Stimulated activated CD4-positive, alpha-beta T cell treated with anti-CD3 and anti-CD28 coated beads, TNF-alpha, amount 100 ng/mL, for 1 hour (primary cell): ENCODE results near the gene SLC9A9.

Experiments
- DNase-seq, 3 donors: peaks; one replicate each; pipeline ENCODE4 v3.0.0-alpha.2; 2020; ENCODE audit warnings: low read depth in 3 of 3, low spot score in 1 of 3

The SLC9A9 gene

GRCh38 chr3:143650827-143651226, 197.4 kb downstream of the SLC9A9 start:
- DNase-seq, result no peak

DNA sequence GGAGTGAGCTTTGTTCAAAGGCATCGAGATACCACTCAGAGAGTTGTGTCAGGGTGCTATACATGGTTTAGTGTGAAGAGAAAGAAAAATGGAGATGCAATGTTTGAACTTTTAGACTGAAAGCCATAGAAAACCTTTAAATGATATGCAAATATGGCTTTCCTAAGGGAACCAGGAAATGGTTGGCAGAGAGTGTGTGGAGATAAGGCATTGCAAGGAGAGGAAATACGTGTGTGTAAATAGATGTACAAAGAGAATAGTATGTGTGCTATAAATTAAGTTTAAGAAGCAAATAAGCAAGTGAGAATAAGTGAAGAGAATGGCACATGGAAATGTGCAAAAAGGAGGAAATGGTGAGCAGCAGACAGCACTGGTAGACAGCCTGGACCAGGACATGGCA, 198.1 kb downstream of the SLC9A9 start:
- DNase-seq, result no peak

GRCh38 chr3:143648708-143649107, 199.6 kb downstream of the SLC9A9 start:
- no peak for DNase-seq

GRCh38 chr3:143648218-143648617, 200.1 kb downstream of the SLC9A9 start:
- DNase-seq, result no peak

- DNase-seq, result no peak
Observed at GRCh38 chr3:143644370-143645089, 203.7 kb downstream of the SLC9A9 start.

DNA sequence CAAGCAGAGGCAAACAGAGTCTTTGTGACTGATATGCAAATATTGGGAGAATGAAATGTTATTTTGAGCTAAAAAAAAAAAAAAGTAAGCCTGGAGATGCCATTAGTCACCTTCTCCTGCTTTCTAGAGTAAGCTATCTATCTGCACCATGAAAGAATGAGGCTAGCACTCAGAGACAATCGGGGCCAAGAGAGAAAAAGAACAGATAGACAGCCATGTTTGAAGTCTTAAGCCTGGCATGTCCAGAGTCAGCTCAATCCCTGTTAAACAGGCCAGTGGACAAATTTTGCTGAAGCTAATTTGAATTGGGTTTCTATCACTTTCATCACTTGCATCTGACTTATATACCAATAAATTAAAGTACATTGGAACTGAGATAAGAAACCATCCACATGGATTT, 204.4 kb downstream of the SLC9A9 start:
- no peak for DNase-seq

GRCh38 chr3:143640774-143641173, 207.5 kb downstream of the SLC9A9 start:
- no peak for DNase-seq

- DNase-seq, result no peak
Observed at GRCh38 chr3:143637133-143637532, 211.1 kb downstream of the SLC9A9 start.

GRCh38 chr3:143634991-143635390, 213.3 kb downstream of the SLC9A9 start:
- DNase-seq, result no peak

GRCh38 chr3:143634427-143634826, 213.8 kb downstream of the SLC9A9 start:
- no peak for DNase-seq

DNA sequence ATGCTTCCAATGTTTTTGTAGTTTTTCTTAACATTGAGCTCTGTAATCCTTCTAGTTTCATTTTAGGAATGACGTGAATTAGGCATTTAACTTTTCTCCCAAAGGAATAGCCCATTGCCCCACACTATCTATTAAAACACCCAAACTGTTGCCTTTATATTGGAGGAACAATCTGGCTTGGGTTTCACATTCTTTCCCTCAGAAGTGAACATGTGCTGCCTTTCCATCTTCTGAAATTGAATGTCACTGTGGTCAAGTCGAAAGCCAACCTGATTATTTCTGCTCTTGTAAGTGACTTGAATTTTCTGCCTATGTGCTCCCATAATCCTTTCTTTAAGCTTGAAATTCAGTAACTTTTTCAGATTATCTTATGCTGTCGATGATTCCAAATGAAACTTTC, 214.5 kb downstream of the SLC9A9 start:
- DNase-seq, result no peak

GRCh38 chr3:143629726-143630125, 218.5 kb downstream of the SLC9A9 start:
- no peak for DNase-seq

DNA sequence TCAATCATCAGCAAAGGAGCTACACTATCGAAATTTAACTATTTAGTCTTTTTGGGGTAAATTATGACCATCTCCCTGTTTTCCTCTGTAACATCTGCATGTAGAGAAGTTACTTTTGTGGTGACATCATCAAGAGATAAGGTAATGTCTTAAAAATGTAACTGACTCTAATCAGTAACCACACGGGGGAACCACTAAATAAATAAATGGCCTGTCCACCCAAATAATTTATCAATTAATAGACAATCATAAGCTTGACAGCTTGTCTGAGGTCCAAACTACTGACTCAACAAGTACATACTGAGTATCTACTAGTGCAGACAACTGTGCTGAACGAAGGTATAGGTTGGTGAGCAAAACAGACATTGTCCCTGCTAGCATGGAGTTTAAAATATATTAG, 219.3 kb downstream of the SLC9A9 start:
- DNase-seq, result no peak

- DNase-seq, result no peak
Observed at GRCh38 chr3:143627336-143627735, 220.9 kb downstream of the SLC9A9 start.

DNA sequence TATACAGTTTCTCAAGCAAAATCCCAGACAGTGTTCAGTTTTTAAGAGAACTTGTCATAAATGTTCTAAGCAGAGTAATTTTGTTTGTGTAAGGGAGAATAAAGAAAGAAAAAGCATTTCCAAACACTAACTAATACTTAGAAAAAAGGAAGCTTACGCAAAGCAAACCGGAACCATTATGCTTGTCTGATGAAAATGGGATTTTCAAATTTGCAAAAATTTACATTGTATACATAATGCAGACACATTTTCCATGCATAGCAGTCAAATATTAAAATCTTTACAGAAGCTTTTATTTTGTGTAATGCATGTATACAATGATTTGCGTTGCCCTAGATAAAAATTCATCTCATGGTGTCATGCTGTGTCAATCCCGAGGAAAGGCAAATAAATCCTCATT, 229.0 kb downstream of the SLC9A9 start:
- no peak for DNase-seq

DNA sequence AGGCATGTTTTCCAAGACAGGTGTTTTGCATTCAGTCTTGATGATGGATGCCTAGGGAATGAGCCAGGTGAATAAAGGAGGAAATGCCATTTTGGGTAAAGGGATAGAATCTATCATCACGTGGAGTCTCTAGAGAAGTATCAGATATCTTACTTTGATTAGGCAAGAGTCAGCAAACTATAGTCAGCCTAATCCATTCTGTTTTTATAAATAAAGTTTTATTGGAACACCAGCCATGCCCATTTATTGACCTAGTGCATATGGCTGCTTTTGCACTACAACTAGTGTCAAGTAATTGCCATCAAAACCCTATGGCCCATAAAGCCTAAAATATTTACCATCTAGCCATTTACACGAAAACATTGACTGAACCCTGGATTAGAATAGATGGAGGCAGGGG, 231.2 kb downstream of the SLC9A9 start:
- DNase-seq, result no peak

- no peak for DNase-seq
Observed at GRCh38 chr3:143613226-143613625, 235.0 kb downstream of the SLC9A9 start.

DNA sequence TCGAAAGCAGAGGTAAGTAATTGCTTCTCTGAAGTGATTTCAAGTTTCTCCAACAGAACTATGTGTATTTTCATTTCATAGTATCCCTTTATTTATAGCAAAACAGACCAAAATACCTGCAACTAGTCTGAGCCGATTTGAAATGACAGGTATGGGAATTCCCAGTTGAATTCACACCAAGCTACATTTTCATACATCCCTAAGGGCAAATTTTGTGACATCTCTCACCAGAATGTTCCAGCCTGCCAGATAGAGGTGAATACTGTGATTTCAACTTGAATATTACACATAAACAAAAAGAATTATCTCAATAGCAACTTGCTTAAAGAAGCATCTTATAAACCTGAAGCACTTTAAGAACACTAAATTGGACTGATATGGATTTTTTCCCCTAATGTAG, 235.7 kb downstream of the SLC9A9 start:
- DNase-seq, result no peak

DNA sequence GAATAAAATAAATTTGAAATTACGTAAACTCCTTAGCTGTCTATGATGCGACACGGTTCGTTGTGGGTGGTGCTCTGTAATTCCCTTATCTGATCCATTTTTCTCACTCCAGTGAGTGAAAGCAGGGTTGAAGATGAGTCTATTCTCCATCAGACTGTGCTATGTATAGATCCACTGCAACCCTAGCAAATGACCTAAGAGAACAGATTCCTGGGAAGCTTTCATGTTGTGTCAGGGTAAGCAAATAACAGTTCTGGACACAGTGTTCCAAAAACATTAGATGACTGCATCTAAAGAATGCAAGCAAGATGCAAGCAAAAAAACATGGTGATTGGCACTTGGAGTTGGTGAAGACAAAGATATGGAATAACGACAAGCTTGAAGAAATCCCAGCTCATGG, 239.3 kb downstream of the SLC9A9 start:
- no peak for DNase-seq

DNA sequence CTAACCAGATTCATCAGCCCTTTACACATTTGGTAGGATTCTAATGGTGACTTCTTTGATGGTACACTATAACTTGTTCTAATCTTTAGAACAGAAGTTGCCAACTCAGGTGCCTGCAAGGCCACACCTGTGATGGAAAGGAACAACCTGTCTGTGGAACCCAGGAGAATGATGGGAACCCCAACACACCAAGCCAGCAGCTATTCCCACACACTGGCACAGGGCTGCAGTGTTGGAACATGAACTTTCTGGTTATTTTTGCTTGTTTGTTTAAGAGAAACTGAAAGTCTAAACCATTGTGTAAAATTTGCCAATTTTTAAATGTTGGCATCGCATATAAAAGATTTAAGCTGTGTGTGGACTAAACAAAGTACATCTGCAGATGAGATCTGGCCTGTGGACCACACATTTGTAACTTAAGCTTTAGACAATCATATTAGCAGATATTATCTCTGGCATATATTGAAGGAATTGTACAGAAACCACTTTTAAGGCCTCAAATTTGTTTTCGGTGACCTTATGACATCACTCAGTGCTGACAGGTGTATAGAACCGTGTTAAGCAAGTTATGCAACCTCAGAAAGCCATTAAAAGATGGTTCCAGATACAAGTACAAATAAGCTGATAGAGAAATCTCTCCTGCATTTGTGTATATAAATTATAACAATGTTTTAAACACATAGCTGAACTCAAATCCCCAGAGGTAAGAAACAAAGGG, 242.9 kb downstream of the SLC9A9 start:
- DNase-seq, result no peak

- no peak for DNase-seq
Observed at GRCh38 chr3:143604402-143605185, 243.7 kb downstream of the SLC9A9 start.

DNA sequence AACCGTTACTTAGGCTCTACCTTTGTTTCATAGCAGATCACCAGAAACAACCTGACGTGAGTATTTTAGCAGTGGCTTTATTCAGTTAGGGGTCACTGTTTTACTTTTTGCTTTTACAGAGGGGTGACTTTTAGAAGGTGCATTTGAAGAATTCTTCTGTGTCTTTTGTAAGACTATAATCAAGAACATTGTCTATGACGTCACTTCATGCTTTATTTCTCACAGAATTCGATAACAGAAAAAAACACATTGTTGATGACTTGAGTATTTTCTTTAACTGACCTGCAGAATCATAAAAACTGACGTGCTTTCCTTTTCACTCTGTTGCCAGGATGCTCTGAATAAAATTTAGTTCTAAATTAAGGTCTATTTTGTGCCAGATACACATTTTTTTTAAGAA, 244.5 kb downstream of the SLC9A9 start:
- no peak for DNase-seq
